NB4 (cell line): ENCODE data around the gene RUNX3.

Source experiments
- POLR2A ChIP-seq: IDR thresholded peaks from 2 replicates; pipeline ENCODE4 v1.6.1; 2011; ENCODE audit warnings: mild to moderate bottlenecking; ENCODE audit not compliant: insufficient read length; ENCODE audit errors: extremely low read depth
- TF ChIP-seq, protein P1 (sequence below): IDR thresholded peaks from one replicate; pipeline ENCODE4 v1.5.1; 2012; ENCODE audit warnings: low read depth, low read length
- TF ChIP-seq, protein P2 (sequence below): IDR thresholded peaks from 2 replicates; pipeline ENCODE4 v1.6.1; 2011; ENCODE audit warnings: low read depth, low read length

DNA sequence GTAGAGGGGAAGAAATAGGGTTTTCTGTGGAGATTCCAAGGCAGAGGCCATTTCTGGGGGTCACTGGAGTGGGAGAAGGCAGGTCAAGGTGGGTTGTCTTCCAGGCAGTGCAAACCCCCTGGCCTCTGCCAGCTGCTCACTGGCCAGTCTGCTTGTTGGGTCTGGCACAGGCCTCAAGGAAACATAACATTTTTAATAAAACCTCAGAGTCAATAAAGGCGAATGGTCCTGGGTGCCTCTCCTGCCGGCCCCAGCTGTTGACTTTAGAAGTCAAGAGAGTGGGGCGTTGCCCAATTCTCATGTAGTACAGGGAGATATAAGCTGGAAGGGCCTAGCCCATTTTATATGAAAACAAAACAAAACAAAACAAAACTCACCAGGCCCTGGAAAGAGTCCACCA lies 36.6 kb downstream of the RUNX3 start:
- TF ChIP-seq POLR2A = no peak
- TF ChIP-seq, protein P1, sequence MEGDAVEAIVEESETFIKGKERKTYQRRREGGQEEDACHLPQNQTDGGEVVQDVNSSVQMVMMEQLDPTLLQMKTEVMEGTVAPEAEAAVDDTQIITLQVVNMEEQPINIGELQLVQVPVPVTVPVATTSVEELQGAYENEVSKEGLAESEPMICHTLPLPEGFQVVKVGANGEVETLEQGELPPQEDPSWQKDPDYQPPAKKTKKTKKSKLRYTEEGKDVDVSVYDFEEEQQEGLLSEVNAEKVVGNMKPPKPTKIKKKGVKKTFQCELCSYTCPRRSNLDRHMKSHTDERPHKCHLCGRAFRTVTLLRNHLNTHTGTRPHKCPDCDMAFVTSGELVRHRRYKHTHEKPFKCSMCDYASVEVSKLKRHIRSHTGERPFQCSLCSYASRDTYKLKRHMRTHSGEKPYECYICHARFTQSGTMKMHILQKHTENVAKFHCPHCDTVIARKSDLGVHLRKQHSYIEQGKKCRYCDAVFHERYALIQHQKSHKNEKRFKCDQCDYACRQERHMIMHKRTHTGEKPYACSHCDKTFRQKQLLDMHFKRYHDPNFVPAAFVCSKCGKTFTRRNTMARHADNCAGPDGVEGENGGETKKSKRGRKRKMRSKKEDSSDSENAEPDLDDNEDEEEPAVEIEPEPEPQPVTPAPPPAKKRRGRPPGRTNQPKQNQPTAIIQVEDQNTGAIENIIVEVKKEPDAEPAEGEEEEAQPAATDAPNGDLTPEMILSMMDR = no peak
- TF ChIP-seq, protein P2, sequence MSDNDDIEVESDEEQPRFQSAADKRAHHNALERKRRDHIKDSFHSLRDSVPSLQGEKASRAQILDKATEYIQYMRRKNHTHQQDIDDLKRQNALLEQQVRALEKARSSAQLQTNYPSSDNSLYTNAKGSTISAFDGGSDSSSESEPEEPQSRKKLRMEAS = no peak
